Neuronal stem cell (in vitro differentiated cells): ENCODE results near the gene LTN1.
"Not testable (repeated sequence)": the region's sequence is repeated elsewhere in the genome, so short reads cannot be mapped to it uniquely, and the experiment has no call there.

Experiments
- DNase-seq: peaks from one replicate; pipeline ENCODE4 v3.0.0-alpha.2; 2013; ENCODE audit warnings: low spot score
- H2AFZ ChIP-seq: one replicate; pipeline ENCODE4 v1.6.1; 2013; ENCODE audit warnings: mild to moderate bottlenecking, low read length, inconsistent platforms
- H2AK5ac ChIP-seq: 2 replicates; pipeline ENCODE4 v1.6.1; 2013; ENCODE audit warnings: low read depth, mild to moderate bottlenecking, inconsistent platforms, low read length, moderate library complexity, mixed read lengths
- H2BK120ac ChIP-seq: 2 replicates; pipeline ENCODE4 v1.6.1; 2013; ENCODE audit warnings: low read depth, mild to moderate bottlenecking, inconsistent platforms, low read length, moderate library complexity, mixed read lengths
- H2BK12ac ChIP-seq: one replicate; pipeline ENCODE4 v1.6.1; 2013; ENCODE audit warnings: low read length, inconsistent platforms
- H2BK15ac ChIP-seq: 2 replicates; pipeline ENCODE4 v1.6.1; 2013; ENCODE audit warnings: mild to moderate bottlenecking, low read length, inconsistent platforms, mixed read lengths
- H2BK5ac ChIP-seq: one replicate; pipeline ENCODE4 v1.6.1; 2013; ENCODE audit warnings: inconsistent platforms, mild to moderate bottlenecking, low read length, moderate library complexity
- H3K14ac ChIP-seq: one replicate; pipeline ENCODE4 v1.6.1; 2013; ENCODE audit warnings: low read length, inconsistent platforms
- H3K18ac ChIP-seq: 2 replicates; pipeline ENCODE4 v1.6.1; 2013; ENCODE audit warnings: low read length, inconsistent platforms
- H3K23ac ChIP-seq: 2 replicates; pipeline ENCODE4 v1.6.1; 2013; ENCODE audit warnings: low read depth, mild to moderate bottlenecking, mixed read lengths, low read length, inconsistent platforms; ENCODE audit not compliant: poor library complexity
- H3K27ac ChIP-seq: replicated peaks from 3 replicates; pipeline ENCODE4 v1.5.1; 2013; ENCODE audit warnings: low read length, inconsistent platforms
- H3K27me3 ChIP-seq, 3 experiments: 2 replicates each; pipeline ENCODE4 v1.6.1; 2013; ENCODE audit warnings: low read length in 3 of 3, mild to moderate bottlenecking in 2 of 3, inconsistent platforms in 1 of 3, low read depth in 1 of 3, mixed read lengths in 1 of 3, moderate library complexity in 1 of 3; ENCODE audit not compliant: control insufficient read depth in 3 of 3, insufficient read depth in 3 of 3
- H3K36me3 ChIP-seq, 2 donors: replicated peaks in 1 of 2; 2 replicates each; pipeline ENCODE4 v1.6.1; 2013; ENCODE audit warnings: low read length in 2 of 2; ENCODE audit not compliant: control insufficient read depth in 2 of 2, insufficient read depth in 2 of 2
- H3K4ac ChIP-seq: 2 replicates; pipeline ENCODE4 v1.6.1; 2013; ENCODE audit warnings: inconsistent platforms, mild to moderate bottlenecking, low read length, moderate library complexity
- H3K4me1 ChIP-seq, 2 donors: 1 replicate in 1 of 2; 2 replicates in 1 of 2; pipeline ENCODE4 v1.6.1; 2013; ENCODE audit warnings: low read length in 2 of 2, low read depth in 1 of 2; ENCODE audit not compliant: control insufficient read depth in 2 of 2, insufficient read depth in 1 of 2
- H3K4me2 ChIP-seq: one replicate; pipeline ENCODE4 v1.6.1; 2013; ENCODE audit warnings: mild to moderate bottlenecking, low read length, inconsistent platforms; ENCODE audit not compliant: insufficient read depth, poor library complexity, severe bottlenecking
- H3K4me3 ChIP-seq, 2 donors: 2 replicates each; pipeline ENCODE4 v1.5.1; 2013; ENCODE audit warnings: low read length in 2 of 2, mild to moderate bottlenecking in 2 of 2, inconsistent platforms in 1 of 2, moderate library complexity in 1 of 2
- H3K79me1 ChIP-seq: one replicate; pipeline ENCODE4 v1.6.1; 2013; ENCODE audit warnings: low read depth, mild to moderate bottlenecking, inconsistent platforms, low read length, moderate library complexity
- H3K9ac ChIP-seq: one replicate; pipeline ENCODE4 v1.6.1; 2013; ENCODE audit warnings: mild to moderate bottlenecking, low read depth, low read length, inconsistent platforms; ENCODE audit not compliant: poor library complexity
- H3K9me3 ChIP-seq, 2 donors: replicated peaks in 1 of 2; 2 replicates each; pipeline versions ENCODE3 to v1.6.1; 2013; ENCODE audit warnings: low read length in 2 of 2, mild to moderate bottlenecking in 2 of 2, inconsistent platforms in 1 of 2, low read depth in 1 of 2, mixed read lengths in 1 of 2, moderate library complexity in 1 of 2; ENCODE audit not compliant: control insufficient read depth in 2 of 2, insufficient read depth in 1 of 2
- H4K8ac ChIP-seq: one replicate; pipeline ENCODE4 v1.6.1; 2013; ENCODE audit warnings: low read depth, mild to moderate bottlenecking, inconsistent platforms, low read length, moderate library complexity
- H4K91ac ChIP-seq: one replicate; pipeline ENCODE4 v1.6.1; 2013; ENCODE audit warnings: low read length, low read depth, mild to moderate bottlenecking, inconsistent platforms; ENCODE audit not compliant: poor library complexity
- WGBS, 2 donors: extraction: QIAGEN DNeasy Blood & Tissue Kit; methylation state at CpG; one replicate each; pipeline ENCODE4 v1.1.7; 2013; ENCODE audit warnings: missing lambda C conversion rate in 2 of 2, mixed read lengths in 1 of 2; ENCODE audit not compliant: insufficient read length in 2 of 2, insufficient replicate concordance in 1 of 2; ENCODE audit errors: extremely low coverage in 2 of 2; 5-methylcytosine and 5-hydroxymethylcytosine counted together

The LTN1 gene

GRCh38 chr21:29002442-29003144 lies 9.9 kb upstream of the LTN1 start:
- Histone ChIP-seq H3K4ac (no peak overlapping the region), H3K79me1 (no peaks in the 10 kb centered on the region), H3K27me3 (no peaks in the 10 kb centered on the region), H3K4me1 (no peaks in the 10 kb centered on the region), H2AFZ (peak overlapping the region; percentile 92), H3K18ac (peak overlapping the region; percentile 82), H2BK15ac (no peak overlapping the region), H3K4me2 (peak overlapping the region; percentile 88), H3K4me3 (peak overlapping the region; percentile 81 to 82), H3K23ac (peak overlapping the region; percentile 99), H3K27ac (peak overlapping the region; percentile 92), H2BK12ac (no peak overlapping the region), H2BK5ac (no peak overlapping the region), H2BK120ac (no peak overlapping the region), H4K91ac (no peak overlapping the region), H3K9me3 (no peaks in the 10 kb centered on the region), H3K36me3 (peaks cover 0 to 5% of the 10 kb centered on the region in 2 donors), H4K8ac (peak overlapping the region; percentile 99), H2AK5ac (no peak overlapping the region), H3K9ac (peak overlapping the region; percentile 92), H3K14ac (peak overlapping the region; percentile 4)
- DNase-seq = peak; percentile 89
- WGBS, 2 donors = no CpG with 5 or more reads among the region's 41 CpGs

GRCh38 chr21:28993293-28993629 lies 584 bp upstream of the LTN1 start:
- DNase-seq = no peak
- peaks cover 5% of the 10 kb centered on the region for H3K79me1 ChIP-seq
- H3K27me3 ChIP-seq = no peaks in the 10 kb centered on the region
- peaks cover 4 to 7% of the 10 kb centered on the region in 2 donors for H3K4me1 ChIP-seq
- no peak overlapping the region for H3K14ac ChIP-seq
- H3K23ac ChIP-seq = no peak overlapping the region
- H2BK12ac ChIP-seq = no peak overlapping the region
- no peak overlapping the region for H2BK120ac ChIP-seq
- H2AK5ac ChIP-seq = no peak overlapping the region
- no peak overlapping the region for H4K91ac ChIP-seq
- peak overlapping the region; percentile 78 for H2AFZ ChIP-seq
- H3K9me3 ChIP-seq = no peaks in the 10 kb centered on the region
- H2BK15ac ChIP-seq = no peak overlapping the region
- H2BK5ac ChIP-seq = no peak overlapping the region
- no peak overlapping the region for H4K8ac ChIP-seq
- peak overlapping the region; percentile 25 to 77 for H3K4me3 ChIP-seq
- peaks cover 1 to 7% of the 10 kb centered on the region in 2 donors for H3K36me3 ChIP-seq
- H3K27ac ChIP-seq = peak overlapping the region; percentile 45
- H3K4me2 ChIP-seq = peak overlapping the region; percentile 79
- no peak overlapping the region for H3K18ac ChIP-seq
- no CpG with 5 or more reads among the region's 4 CpGs for WGBS, 2 donors
- H3K4ac ChIP-seq = no peak overlapping the region
- no peak overlapping the region for H3K9ac ChIP-seq

- DNase-seq = no peak
- no peak overlapping the region for H2BK12ac ChIP-seq
- no peak overlapping the region for H4K91ac ChIP-seq
- no peak overlapping the region for H2BK5ac ChIP-seq
- no CpG with 5 or more reads among the region's 14 CpGs for WGBS, 2 donors
- H3K36me3 ChIP-seq = peaks cover 1 to 7% of the 10 kb centered on the region in 2 donors
- no peak overlapping the region for H2BK120ac ChIP-seq
- H3K27ac ChIP-seq = no peak overlapping the region
- no peak overlapping the region for H4K8ac ChIP-seq
- no peaks in the 10 kb centered on the region for H3K27me3 ChIP-seq
- no peak overlapping the region for H2BK15ac ChIP-seq
- H2AFZ ChIP-seq = peak overlapping the region; percentile 90
- H2AK5ac ChIP-seq = no peak overlapping the region
- no peak overlapping the region for H3K23ac ChIP-seq
- H3K79me1 ChIP-seq = peaks cover 5% of the 10 kb centered on the region
- H3K4me3 ChIP-seq = peak overlapping the region; percentile 77 to 90
- H3K14ac ChIP-seq = no peak overlapping the region
- peaks cover 4 to 7% of the 10 kb centered on the region in 2 donors for H3K4me1 ChIP-seq
- peak overlapping the region; percentile 98 for H3K9ac ChIP-seq
- no peak overlapping the region for H3K18ac ChIP-seq
- no peaks in the 10 kb centered on the region for H3K9me3 ChIP-seq
- H3K4me2 ChIP-seq = peak overlapping the region; percentile 78
- H3K4ac ChIP-seq = no peak overlapping the region
Measured at GRCh38 chr21:28991861-28992525, 684 bp downstream of the LTN1 start.

- no CpG with 5 or more reads among the region's 6 CpGs for WGBS, 2 donors
- H2AK5ac ChIP-seq, H2AFZ ChIP-seq, H2BK120ac ChIP-seq, H2BK12ac ChIP-seq, H2BK15ac ChIP-seq, H3K18ac ChIP-seq, H4K8ac ChIP-seq, H3K79me1 ChIP-seq, H3K27ac ChIP-seq, H2BK5ac ChIP-seq, H3K14ac ChIP-seq, H3K23ac ChIP-seq, H3K9ac ChIP-seq, H3K4me3 ChIP-seq, H3K4me2 ChIP-seq, H4K91ac ChIP-seq, H3K4ac ChIP-seq, DNase-seq, H3K9me3 ChIP-seq, H3K27me3 ChIP-seq, H3K4me1 ChIP-seq: not testable (repeated sequence)
- H3K36me3 ChIP-seq = peaks cover 5 to 42% of the 10 kb centered on the region in 2 donors
Measured at GRCh38 chr21:28988146-28988545, 4.5 kb downstream of the LTN1 start.
